Measurements from ENCODE around the gene BEST1. TPM values are rescaled to one million over a fixed set of nuclear protein-coding genes. Genes with fewer than 3 reads are reported as not detected.
"Not testable (repeated sequence)": the region's sequence is repeated elsewhere in the genome, so short reads cannot be mapped to it uniquely, and the experiment has no call there.

The BEST1 gene
- total RNA-seq, 1 donor from 2014 or later = 0.63 TPM

- no peak for ATAC-seq
Observed at GRCh38 chr11:61946894-61947293, 3.3 kb upstream of the BEST1 start.

GRCh38 chr11:61947486-61948210, 2.5 kb upstream of the BEST1 start:
- peak; percentile 84 for DNase-seq (ENCODE audit: low spot score)
- ATAC-seq = peak; percentile 97

More at GRCh38 chr11:61946894-61947293, 3.3 kb upstream of the BEST1 start:
- no peak for DNase-seq (ENCODE audit: low spot score)

- DNase-seq (ENCODE audit: low spot score) (no peak), ATAC-seq (no peak)
Observed at GRCh38 chr11:61948505-61948904, 1.6 kb upstream of the BEST1 start.

GRCh38 chr11:61949169-61950034, 749 bp upstream of the BEST1 start:
- peak; percentile 41 for ATAC-seq
- DNase-seq (ENCODE audit: low spot score) = peak; percentile 49

- ATAC-seq (no peak), DNase-seq (ENCODE audit: low spot score) (no peak)
Observed at GRCh38 chr11:61951484-61952135, 1.5 kb downstream of the BEST1 start.

GRCh38 chr11:61952882-61953281, 2.7 kb downstream of the BEST1 start:
- DNase-seq (ENCODE audit: low spot score) (no peak), ATAC-seq (no peak)

GRCh38 chr11:61953632-61954031, 3.5 kb downstream of the BEST1 start:
- DNase-seq (ENCODE audit: low spot score); ATAC-seq: not testable (repeated sequence)

GRCh38 chr11:61954106-61954850, 4.1 kb downstream of the BEST1 start:
- no peak for DNase-seq (ENCODE audit: low spot score)
- no peak for ATAC-seq

- peak; percentile 57 for DNase-seq (ENCODE audit: low spot score)
- ATAC-seq = peak; percentile 69
Observed at GRCh38 chr11:61954851-61955421, 4.8 kb downstream of the BEST1 start.

- ATAC-seq = peak; percentile 37
- peak; percentile 52 for DNase-seq (ENCODE audit: low spot score)
Observed at GRCh38 chr11:61955422-61956135, 5.4 kb downstream of the BEST1 start.

GRCh38 chr11:61956191-61957020, 6.3 kb downstream of the BEST1 start:
- DNase-seq (ENCODE audit: low spot score) = no peak
- ATAC-seq = no peak

GRCh38 chr11:61957021-61957770, 7.0 kb downstream of the BEST1 start:
- DNase-seq (ENCODE audit: low spot score) = no peak
- ATAC-seq = no peak

- peak; percentile 12 for DNase-seq (ENCODE audit: low spot score)
Observed at GRCh38 chr11:61958590-61958989, 8.4 kb downstream of the BEST1 start.

GRCh38 chr11:61959114-61959513, 9.0 kb downstream of the BEST1 start:
- DNase-seq (ENCODE audit: low spot score) (peak; percentile 42), ATAC-seq (no peak)

More at GRCh38 chr11:61958590-61958989, 8.4 kb downstream of the BEST1 start:
- ATAC-seq = no peak

- DNase-seq (ENCODE audit: low spot score) = peak; percentile 44
- ATAC-seq = no peak
Observed at GRCh38 chr11:61959678-61960077, 9.5 kb downstream of the BEST1 start.

GRCh38 chr11:61960532-61960931, 10.4 kb downstream of the BEST1 start:
- ATAC-seq (no peak), DNase-seq (ENCODE audit: low spot score) (peak; percentile 42)

GRCh38 chr11:61961570-61962212, 11.5 kb downstream of the BEST1 start:
- ATAC-seq = peak; percentile 73
- peak; percentile 67 for DNase-seq (ENCODE audit: low spot score)

Measured in left lobe of liver (tissue), 2 donors.